SK-N-SH treated with all-trans-retinoic acid at 6 μM for 48 hours (cell line): ENCODE measurements around the gene C17orf58.

Experiments
- ATAC-seq: fragments of 200-7000 bp; cut with Tn5 transposase; 3 replicates; pipeline ENCODE4 v1.9.1; 2020; ENCODE audit warnings: mild to moderate bottlenecking, moderate library complexity
- ARNTL ChIP-seq: fragments of 450-650 bp; formaldehyde crosslinking; IDR thresholded peaks from 2 replicates; pipeline ENCODE4 v1.5.0; 2020; ENCODE audit warnings: low read depth, mild to moderate bottlenecking, moderate library complexity, borderline replicate concordance
- CREB5 ChIP-seq: fragments of 250-450 bp; sonication (Bioruptor Pico); IDR thresholded peaks from 2 replicates; pipeline ENCODE4 v1.5.1; 2020; ENCODE audit warnings: low read depth, mild to moderate bottlenecking, moderate library complexity
- CSDC2 ChIP-seq: fragments of 250-450 bp; sonication (Bioruptor Pico); IDR thresholded peaks from 2 replicates; pipeline ENCODE4 v1.5.0; 2020; ENCODE audit warnings: mild to moderate bottlenecking, moderate library complexity
- CSRNP3 ChIP-seq: fragments of 250-450 bp; sonication (Bioruptor Pico); IDR thresholded peaks from 2 replicates; pipeline ENCODE4 v1.5.1; 2021; ENCODE audit warnings: mild to moderate bottlenecking, moderate library complexity
- ESRRG ChIP-seq: fragments of 250-450 bp; sonication (Bioruptor Pico); IDR thresholded peaks from 2 replicates; pipeline ENCODE4 v1.6.1; 2021; ENCODE audit warnings: mild to moderate bottlenecking
- GLIS3 ChIP-seq: fragments of 250-450 bp; sonication (Bioruptor Pico); IDR thresholded peaks from 2 replicates; pipeline ENCODE4 v1.5.0; 2020; ENCODE audit warnings: mild to moderate bottlenecking, moderate library complexity
- ISL1 ChIP-seq: fragments of 250-450 bp; sonication (Bioruptor Pico); IDR thresholded peaks from 2 replicates; pipeline ENCODE4 v2.1.2; 2022; ENCODE audit warnings: mild to moderate bottlenecking, moderate library complexity
- OSR1 ChIP-seq: fragments of 250-450 bp; sonication (Bioruptor Pico); IDR thresholded peaks from 2 replicates; pipeline ENCODE4 v1.8.0; 2022; ENCODE audit warnings: moderate library complexity, mild to moderate bottlenecking, inconsistent platforms
- PATZ1 ChIP-seq: fragments of 250-450 bp; sonication (Bioruptor Pico); IDR thresholded peaks from 2 replicates; pipeline ENCODE4 v1.8.0; 2020; ENCODE audit warnings: mild to moderate bottlenecking, moderate library complexity, borderline replicate concordance
- POU6F1 ChIP-seq: fragments of 250-450 bp; sonication (Bioruptor Pico); IDR thresholded peaks from 2 replicates; pipeline ENCODE4 v1.8.0; 2021; ENCODE audit warnings: low read depth, mild to moderate bottlenecking, moderate library complexity, borderline replicate concordance
- PPARA ChIP-seq: fragments of 250-450 bp; sonication (Bioruptor Pico); IDR thresholded peaks from 2 replicates; pipeline ENCODE4 v1.5.0; 2020; ENCODE audit warnings: mild to moderate bottlenecking, borderline replicate concordance
- RARB ChIP-seq: fragments of 250-450 bp; sonication (Bioruptor Pico); IDR thresholded peaks from 2 replicates; pipeline ENCODE4 v1.8.0; 2021; ENCODE audit warnings: mild to moderate bottlenecking, moderate library complexity
- TCF4 ChIP-seq: fragments of 250-450 bp; sonication (Bioruptor Pico); IDR thresholded peaks from 2 replicates; pipeline ENCODE4 v1.8.0; 2021; ENCODE audit warnings: mild to moderate bottlenecking, moderate library complexity, borderline replicate concordance
- TOX ChIP-seq: fragments of 250-450 bp; sonication (Bioruptor Pico); IDR thresholded peaks from 2 replicates; pipeline ENCODE4 v1.8.0; 2021; ENCODE audit warnings: mild to moderate bottlenecking, moderate library complexity, borderline replicate concordance
- TSHZ2 ChIP-seq: fragments of 250-450 bp; sonication (Bioruptor Pico); IDR thresholded peaks from 2 replicates; pipeline ENCODE4 v1.5.0; 2020; ENCODE audit warnings: mild to moderate bottlenecking, moderate library complexity
- ZC3H10 ChIP-seq: fragments of 250-450 bp; sonication (Bioruptor Pico); IDR thresholded peaks from 2 replicates; pipeline ENCODE4 v1.5.1; 2021; ENCODE audit warnings: mild to moderate bottlenecking, moderate library complexity
- ZFP3 ChIP-seq: fragments of 250-450 bp; sonication (Bioruptor Pico); IDR thresholded peaks from 2 replicates; pipeline ENCODE4 v1.5.0; 2020; ENCODE audit warnings: mild to moderate bottlenecking, moderate library complexity
- ZNF565 ChIP-seq: fragments of 450-650 bp; formaldehyde crosslinking; conservative IDR thresholded peaks from 2 replicates; pipeline ENCODE4 v1.5.0; 2020; ENCODE audit warnings: low read depth, mild to moderate bottlenecking, moderate library complexity
- ZNF70 ChIP-seq: fragments of 450-650 bp; formaldehyde crosslinking; IDR thresholded peaks from 2 replicates; pipeline ENCODE4 v1.5.0; 2020; ENCODE audit warnings: mild to moderate bottlenecking, moderate library complexity
- ZNF8 ChIP-seq: fragments of 450-650 bp; formaldehyde crosslinking; IDR thresholded peaks from 2 replicates; pipeline ENCODE4 v1.5.0; 2020; ENCODE audit warnings: mild to moderate bottlenecking, moderate library complexity

The C17orf58 gene

GRCh38 chr17:68006797-68007196 is 10.5 kb upstream of the C17orf58 start:
- ATAC-seq, result no peak
- TF ChIP-seq TOX (CRISPR knock-in tag) (no peak), ISL1 (CRISPR knock-in tag) (no peak), ZNF8 (CRISPR knock-in tag) (no peak), ZNF565 (no peak)

GRCh38 chr17:68004201-68004600 is 7.9 kb upstream of the C17orf58 start:
- ATAC-seq, result no peak
- TF ChIP-seq CREB5, result no peak
- TF ChIP-seq, all 23 proteins: peak for 0

- no peak for ATAC-seq
Observed at GRCh38 chr17:67999291-67999911, 3.1 kb upstream of the C17orf58 start.

GRCh38 chr17:67998466-67998865 is 2.2 kb upstream of the C17orf58 start:
- TF ChIP-seq ZC3H10 (no peak), ZFP3 (CRISPR knock-in tag) (no peak), RARB (CRISPR knock-in tag) (no peak), POU6F1 (CRISPR knock-in tag) (no peak), ARNTL (CRISPR knock-in tag) (no peak), OSR1 (no peak), ISL1 (CRISPR knock-in tag) (no peak), CSDC2 (CRISPR knock-in tag) (no peak), CREB5 (no peak), ESRRG (CRISPR knock-in tag) (no peak), TCF4 (CRISPR knock-in tag) (no peak), PATZ1 (CRISPR knock-in tag) (no peak)
- ATAC-seq, result no peak

More at GRCh38 chr17:67999291-67999911, 3.1 kb upstream of the C17orf58 start:
- no peak for TF ChIP-seq ZFP3 (CRISPR knock-in tag)
- TF ChIP-seq CSRNP3, result no peak
- TF ChIP-seq PPARA (CRISPR knock-in tag), result no peak

- ATAC-seq, result peak; percentile 41
- TF ChIP-seq RARB (CRISPR knock-in tag) (no peak), OSR1 (no peak), ZNF70 (CRISPR knock-in tag) (no peak), ZNF8 (CRISPR knock-in tag) (no peak), TCF4 (CRISPR knock-in tag) (no peak), CSDC2 (CRISPR knock-in tag) (no peak), GLIS3 (no peak), ISL1 (CRISPR knock-in tag) (no peak), CREB5 (no peak), TSHZ2 (CRISPR knock-in tag) (no peak)
Observed at GRCh38 chr17:67995570-67996263, 552 bp downstream of the C17orf58 start.
